ENCODE results near the gene PRKAR1B. TPM values are rescaled to one million over a fixed set of nuclear protein-coding genes. Genes with fewer than 3 reads are reported as not detected.

Gene PRKAR1B
- total and polyA plus RNA-seq, 8 donors: 4.5 to 45.8 (median 11.1) TPM

DNA sequence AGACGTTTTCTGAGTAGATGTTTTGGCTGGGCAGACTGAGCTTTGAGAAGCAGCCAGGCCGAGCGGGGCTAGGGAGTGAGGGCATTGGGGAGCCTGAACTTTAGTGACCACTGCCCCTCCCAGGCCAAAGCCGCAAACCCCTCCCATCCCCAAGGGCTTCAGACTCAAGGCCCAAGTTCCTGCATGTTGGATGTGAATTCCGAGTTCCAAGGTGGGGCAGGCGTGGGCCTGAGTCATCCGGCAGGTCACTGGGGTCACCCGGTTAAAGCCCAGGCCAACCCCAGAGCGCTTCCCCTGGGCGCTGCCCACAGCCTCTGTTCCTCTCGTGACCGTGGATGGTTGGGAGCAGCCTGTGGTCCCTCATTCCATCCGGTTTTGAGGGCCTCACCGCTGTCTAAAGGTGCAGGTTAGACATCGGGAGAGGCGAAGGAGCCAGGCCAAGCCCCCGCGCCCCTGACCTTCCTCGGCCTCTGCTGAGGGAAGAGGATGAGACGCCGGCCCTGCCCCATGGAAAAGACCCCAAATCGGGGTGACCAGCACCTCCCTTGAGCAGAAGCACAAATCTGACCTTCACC lies 200.5 kb downstream of the PRKAR1B start:
- H3K27ac ChIP-seq: no peak overlapping the region
- no peak for DNase-seq
- H3K4me1 ChIP-seq: peaks cover 15 to 30% (median 28%) of the 10 kb centered on the region in 4 donors
- peaks cover 0 to 5% (median 2%) of the 10 kb centered on the region in 4 donors for H3K9me3 ChIP-seq
- H3K27me3 ChIP-seq: peaks cover 5 to 47% (median 21%) of the 10 kb centered on the region in 3 donors
- 77 to 86% (median 84%) methylated on average over 12 to 22 of the region's 22 CpGs for WGBS, 5 donors
- intact Hi-C loops (cut with DNase I; ENCODE audit: low total_unique reads): no loop called here
- H3K4me3 ChIP-seq: no peak overlapping the region
- no peak for TF ChIP-seq POLR2A (IDR thresholded peaks at IDR 0.05)
- TF ChIP-seq, protein P1, sequence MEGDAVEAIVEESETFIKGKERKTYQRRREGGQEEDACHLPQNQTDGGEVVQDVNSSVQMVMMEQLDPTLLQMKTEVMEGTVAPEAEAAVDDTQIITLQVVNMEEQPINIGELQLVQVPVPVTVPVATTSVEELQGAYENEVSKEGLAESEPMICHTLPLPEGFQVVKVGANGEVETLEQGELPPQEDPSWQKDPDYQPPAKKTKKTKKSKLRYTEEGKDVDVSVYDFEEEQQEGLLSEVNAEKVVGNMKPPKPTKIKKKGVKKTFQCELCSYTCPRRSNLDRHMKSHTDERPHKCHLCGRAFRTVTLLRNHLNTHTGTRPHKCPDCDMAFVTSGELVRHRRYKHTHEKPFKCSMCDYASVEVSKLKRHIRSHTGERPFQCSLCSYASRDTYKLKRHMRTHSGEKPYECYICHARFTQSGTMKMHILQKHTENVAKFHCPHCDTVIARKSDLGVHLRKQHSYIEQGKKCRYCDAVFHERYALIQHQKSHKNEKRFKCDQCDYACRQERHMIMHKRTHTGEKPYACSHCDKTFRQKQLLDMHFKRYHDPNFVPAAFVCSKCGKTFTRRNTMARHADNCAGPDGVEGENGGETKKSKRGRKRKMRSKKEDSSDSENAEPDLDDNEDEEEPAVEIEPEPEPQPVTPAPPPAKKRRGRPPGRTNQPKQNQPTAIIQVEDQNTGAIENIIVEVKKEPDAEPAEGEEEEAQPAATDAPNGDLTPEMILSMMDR (IDR thresholded peaks at IDR 0.05): no peak
- no peak for TF ChIP-seq EP300 (IDR thresholded peaks at IDR 0.05)
- no peak for TF ChIP-seq POLR2AphosphoS5 (IDR thresholded peaks at IDR 0.05)
- H3K36me3 ChIP-seq: no peaks in the 10 kb centered on the region

DNA sequence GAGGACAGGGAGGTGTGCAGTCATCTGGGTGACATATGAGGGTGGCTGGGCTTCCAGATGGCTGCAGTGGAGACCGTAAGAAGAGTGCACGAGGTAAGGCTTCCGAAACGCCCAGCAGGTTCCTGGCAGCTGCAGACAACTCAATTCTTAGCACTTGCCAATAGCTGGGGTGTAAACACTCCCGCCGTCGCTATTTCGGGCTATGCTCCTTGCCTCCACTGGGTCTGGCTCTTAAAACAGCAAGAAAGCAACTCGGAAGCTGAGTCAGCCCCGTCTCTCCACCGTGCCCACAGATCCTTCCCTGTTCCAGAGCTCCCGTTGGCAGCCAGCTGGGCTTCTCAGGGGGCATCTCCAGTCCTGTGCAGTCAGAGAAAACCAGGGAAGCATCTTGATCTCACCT lies 201.3 kb downstream of the PRKAR1B start:
- H3K4me3 ChIP-seq: no peak overlapping the region
- H3K27me3 ChIP-seq: peaks cover 5 to 49% (median 25%) of the 10 kb centered on the region in 3 donors
- intact Hi-C loops (cut with DNase I; ENCODE audit: low total_unique reads): no loop called here
- WGBS, 5 donors: 79 to 88% (median 82%) methylated on average over 12 of the region's 12 CpGs
- H3K4me1 ChIP-seq: peaks cover 23 to 38% (median 35%) of the 10 kb centered on the region in 4 donors
- peaks cover 0 to 5% (median 2%) of the 10 kb centered on the region in 4 donors for H3K9me3 ChIP-seq
- TF ChIP-seq, protein P1 (IDR thresholded peaks at IDR 0.05): no peak
- no peak for TF ChIP-seq EP300 (IDR thresholded peaks at IDR 0.05)
- TF ChIP-seq POLR2A (IDR thresholded peaks at IDR 0.05): no peak
- TF ChIP-seq POLR2AphosphoS5 (IDR thresholded peaks at IDR 0.05): no peak
- DNase-seq: no peak
- H3K27ac ChIP-seq: no peak overlapping the region
- no peaks in the 10 kb centered on the region for H3K36me3 ChIP-seq

DNA sequence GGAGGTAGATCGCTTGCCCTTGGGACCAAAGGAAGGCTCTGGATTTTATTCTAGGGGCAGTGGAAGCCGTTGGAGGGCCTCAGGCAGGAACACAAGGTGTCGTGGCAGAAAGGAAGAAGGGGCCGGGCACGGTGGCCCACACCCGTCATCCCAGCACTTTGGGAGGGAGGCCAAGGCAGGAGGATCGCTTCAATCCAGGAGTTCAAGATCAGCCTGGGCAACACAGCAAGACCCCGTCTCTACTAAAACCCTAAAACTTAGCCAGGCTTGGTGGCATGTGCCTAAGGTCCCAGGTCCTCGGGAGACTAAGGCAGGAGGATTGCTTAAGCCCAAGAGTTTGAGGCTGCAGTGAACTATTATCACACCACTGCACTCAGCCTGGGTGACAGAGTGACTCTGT lies 202.3 kb downstream of the PRKAR1B start:
- peaks cover 0 to 5% (median 2%) of the 10 kb centered on the region in 4 donors for H3K9me3 ChIP-seq
- peaks cover 31 to 41% (median 37%) of the 10 kb centered on the region in 4 donors for H3K4me1 ChIP-seq
- no peak overlapping the region for H3K4me3 ChIP-seq
- 86 to 99% (median 95%) methylated on average over 9 of the region's 9 CpGs for WGBS, 5 donors
- intact Hi-C loops (cut with DNase I; ENCODE audit: low total_unique reads): no loop called here
- DNase-seq: no peak
- H3K27ac ChIP-seq: no peak overlapping the region
- TF ChIP-seq POLR2AphosphoS5 (IDR thresholded peaks at IDR 0.05) (no peak), EP300 (IDR thresholded peaks at IDR 0.05) (no peak), POLR2A (IDR thresholded peaks at IDR 0.05) (no peak)
- TF ChIP-seq, protein P1 (IDR thresholded peaks at IDR 0.05): no peak
- no peaks in the 10 kb centered on the region for H3K36me3 ChIP-seq
- peaks cover 5 to 49% (median 31%) of the 10 kb centered on the region in 3 donors for H3K27me3 ChIP-seq

DNA sequence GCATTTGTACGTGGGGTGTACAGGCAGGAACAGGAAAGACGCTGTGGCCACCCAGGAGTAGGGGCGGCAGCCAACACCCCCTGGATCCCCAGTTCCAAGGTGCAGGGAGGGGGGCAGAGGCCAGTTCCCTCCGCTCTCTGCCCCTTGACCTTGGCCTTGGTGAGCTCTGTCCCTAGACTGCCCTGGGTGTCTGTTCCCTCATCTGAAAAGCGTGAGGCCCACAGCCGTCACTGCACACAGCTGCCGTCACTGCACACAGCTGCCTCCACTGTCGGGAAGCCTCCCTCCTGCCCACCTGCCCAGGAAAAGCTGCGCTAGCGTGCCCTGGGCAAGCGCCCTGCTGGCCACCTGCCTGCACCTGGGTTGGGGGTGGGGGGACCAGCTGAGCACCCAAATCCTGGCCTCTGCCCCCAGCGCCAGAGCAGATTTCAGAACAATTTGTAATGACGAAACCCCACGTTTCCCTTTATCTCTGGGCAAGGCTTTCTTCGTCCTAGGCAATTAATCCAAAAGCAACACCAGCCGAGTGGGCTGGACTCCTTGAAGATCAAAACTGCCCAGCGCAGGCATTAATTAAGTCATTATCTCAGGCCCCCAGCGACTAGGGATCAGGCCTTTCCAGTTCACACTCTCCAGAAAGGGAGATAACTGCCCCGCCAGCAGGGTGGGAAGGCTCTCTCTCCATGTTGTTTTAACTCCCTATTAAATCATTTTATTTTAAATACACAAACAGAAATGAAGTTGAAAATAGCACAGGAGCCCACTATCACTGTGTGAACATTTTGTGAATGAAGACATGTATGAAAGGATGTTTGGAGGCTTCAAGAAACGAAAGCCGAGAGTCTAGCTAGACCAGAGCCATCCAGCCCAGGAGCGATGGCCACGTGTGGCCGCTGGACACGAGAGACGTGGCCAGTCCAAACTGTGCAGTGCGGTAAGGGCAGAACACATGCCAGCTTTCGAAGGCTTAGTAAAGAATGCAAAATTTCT lies 203.4 kb downstream of the PRKAR1B start:
- H3K4me1 ChIP-seq: peaks cover 33 to 45% (median 40%) of the 10 kb centered on the region in 4 donors
- peaks cover 0 to 5% (median 2%) of the 10 kb centered on the region in 4 donors for H3K9me3 ChIP-seq
- H3K27ac ChIP-seq: peak overlapping the region in 1 of 5 donors; percentile 6
- no peaks in the 10 kb centered on the region for H3K36me3 ChIP-seq
- H3K4me3 ChIP-seq: no peak overlapping the region
- no peak for TF ChIP-seq EP300 (IDR thresholded peaks at IDR 0.05)
- no peak for TF ChIP-seq POLR2A (IDR thresholded peaks at IDR 0.05)
- no peak for TF ChIP-seq POLR2AphosphoS5 (IDR thresholded peaks at IDR 0.05)
- TF ChIP-seq, protein P1 (IDR thresholded peaks at IDR 0.05): no peak
- 64 to 70% (median 67%) methylated on average over 19 to 28 of the region's 28 CpGs for WGBS, 5 donors
- intact Hi-C loops (cut with DNase I; ENCODE audit: low total_unique reads): no loop called here
- peaks cover 5 to 54% (median 37%) of the 10 kb centered on the region in 3 donors for H3K27me3 ChIP-seq
- DNase-seq: peak in 1 of 2 donors; percentile 44

Data from stomach (tissue), 9 donors.